Lung (tissue), 12 donors: Measurements from ENCODE around the gene MYO18B. TPM values are rescaled to one million over a fixed set of nuclear protein-coding genes. Genes with fewer than 3 reads are reported as not detected.

Experiments
- ATAC-seq: fragments of 200-7000 bp; cut with Tn5 transposase; one replicate; pipeline ENCODE4 v1.9.1; 2020; ENCODE audit warnings: moderate number of reproducible peaks; ENCODE audit not compliant: insufficient read depth, low FRiP score
- DNase-seq, 3 donors: peaks; one replicate each; pipeline ENCODE4 v3.0.0-alpha.2; 2013 to 2017
- H3K27ac ChIP-seq, 2 donors: one replicate each; pipeline ENCODE4 v1.5.1; 2013; ENCODE audit warnings: mild to moderate bottlenecking in 2 of 2, moderate library complexity in 2 of 2, control low read depth in 1 of 2, inconsistent platforms in 1 of 2, low read depth in 1 of 2, low read length in 1 of 2
- H3K27me3 ChIP-seq, 3 donors: one replicate each; pipeline ENCODE4 v1.5.1; 2013; ENCODE audit warnings: low read length in 2 of 3; ENCODE audit not compliant: control insufficient read depth in 3 of 3, insufficient read depth in 3 of 3
- H3K36me3 ChIP-seq, 4 donors: one replicate each; pipeline ENCODE4 v1.5.1; 2013; ENCODE audit warnings: low read length in 4 of 4, mild to moderate bottlenecking in 1 of 4, moderate library complexity in 1 of 4; ENCODE audit not compliant: control insufficient read depth in 4 of 4, insufficient read depth in 4 of 4
- H3K4me1 ChIP-seq, 5 donors: one replicate each; pipeline ENCODE4 v1.5.1; 2013; ENCODE audit warnings: low read length in 5 of 5, mild to moderate bottlenecking in 2 of 5, moderate library complexity in 1 of 5; ENCODE audit not compliant: control insufficient read depth in 5 of 5, insufficient read depth in 5 of 5
- H3K4me3 ChIP-seq: one replicate; pipeline ENCODE4 v1.5.1; 2013; ENCODE audit warnings: mild to moderate bottlenecking, control low read depth, moderate library complexity
- H3K9ac ChIP-seq, 2 donors: one replicate each; pipeline ENCODE4 v1.5.1; 2013; ENCODE audit warnings: low read length in 2 of 2, control low read depth in 1 of 2; ENCODE audit not compliant: insufficient read depth in 1 of 2
- H3K9me3 ChIP-seq, 4 donors: one replicate each; pipeline ENCODE4 v1.5.1; 2013; ENCODE audit warnings: low read length in 3 of 4, mild to moderate bottlenecking in 1 of 4, moderate library complexity in 1 of 4; ENCODE audit not compliant: control insufficient read depth in 4 of 4, insufficient read depth in 3 of 4
- CTCF ChIP-seq: IDR thresholded peaks from 2 replicates; pipeline ENCODE4 v1.5.1; 2012; ENCODE audit warnings: mild to moderate bottlenecking; ENCODE audit errors: control extremely low read depth, extremely low read depth
- WGBS, 2 donors: extraction: QIAGEN DNeasy Blood & Tissue Kit; methylation state at CpG; one replicate each; pipeline ENCODE4 v1.1.7; 2013; 5-methylcytosine and 5-hydroxymethylcytosine counted together
- polyA plus RNA-seq, 2 donors: library from polyadenylated mRNA; stranded (reverse); fragments of 200-250 nt; gene quantifications; one replicate each; pipeline ENCODE4 v1.2.1, GENCODE V29; 2013
- total RNA-seq, 2 donors: library from RNA; depleted of rRNA in 1 of 2; stranded (reverse); fragments of >200 nt in 1 of 2; gene quantifications; one replicate each; pipeline ENCODE4 v1.2.1, GENCODE V29; 2014 to 2021
- donor health status: control.
- donor health status: control.
- donor health status: Bipolar disorder and iron deficiency.
- donor health status: healthy.
- donor health status: DM: yes; HTN: yes; CAD: no.

The MYO18B gene
- total and polyA plus RNA-seq, 4 donors, result 0.02 to 0.71 (median 0.07) TPM

- DNase-seq (no peak), ATAC-seq (no peak)
- Histone ChIP-seq H3K27me3 (no peaks in the 10 kb centered on the region), H3K9me3 (no peaks in the 10 kb centered on the region), H3K4me3 (no peak overlapping the region), H3K27ac (no peak overlapping the region), H3K9ac (no peak overlapping the region), H3K36me3 (peaks cover 0 to 16% (median 8%) of the 10 kb centered on the region in 4 donors), H3K4me1 (peaks cover 0 to 4% (median 0%) of the 10 kb centered on the region in 5 donors)
- WGBS, 2 donors, result 89 to 94% methylated on average over 10 of the region's 10 CpGs
- no peak for TF ChIP-seq CTCF
These were observed 23.7 kb upstream of the MYO18B start for GRCh38 chr22:25718135-25718840.

- WGBS, 2 donors, result 93 to 96% methylated on average over 16 of the region's 16 CpGs
These were observed 19.8 kb upstream of the MYO18B start for GRCh38 chr22:25722223-25722622.

GRCh38 chr22:25722626-25723025, 19.4 kb upstream of the MYO18B start:
- DNase-seq (no peak), ATAC-seq (no peak)
- Histone ChIP-seq H3K4me1 (no peaks in the 10 kb centered on the region), H3K36me3 (peaks cover 0 to 20% (median 7%) of the 10 kb centered on the region in 4 donors), H3K27ac (no peak overlapping the region), H3K9me3 (no peaks in the 10 kb centered on the region), H3K9ac (no peak overlapping the region), H3K4me3 (no peak overlapping the region), H3K27me3 (no peaks in the 10 kb centered on the region)
- 93 to 98% methylated on average over 3 of the region's 3 CpGs for WGBS, 2 donors
- no peak for TF ChIP-seq CTCF

More at GRCh38 chr22:25722223-25722622, 19.8 kb upstream of the MYO18B start:
- Histone ChIP-seq H3K27ac (no peak overlapping the region), H3K9me3 (no peaks in the 10 kb centered on the region), H3K36me3 (peaks cover 0 to 20% (median 8%) of the 10 kb centered on the region in 4 donors), H3K27me3 (no peaks in the 10 kb centered on the region), H3K9ac (no peak overlapping the region), H3K4me1 (no peaks in the 10 kb centered on the region), H3K4me3 (no peak overlapping the region)
- no peak for DNase-seq
- no peak for ATAC-seq
- TF ChIP-seq CTCF, result no peak
